Activated CD8-positive, alpha-beta memory T cell treated with anti-CD3 and anti-CD28 coated beads, Interleukin-2, amount 50 U/mL, for 24 hours (primary cell): ENCODE measurements around the gene MYO1D.
A peak's percentile ranks its signal among the peaks of the same experiment; 100 is the strongest.
"Not testable (repeated sequence)": the region's sequence is repeated elsewhere in the genome, so short reads cannot be mapped to it uniquely, and the experiment has no call there.

Experiments
- DNase-seq: peaks from one replicate; pipeline ENCODE4 v3.0.0-alpha.2; 2020; ENCODE audit errors: extremely low read depth

The MYO1D gene

DNA sequence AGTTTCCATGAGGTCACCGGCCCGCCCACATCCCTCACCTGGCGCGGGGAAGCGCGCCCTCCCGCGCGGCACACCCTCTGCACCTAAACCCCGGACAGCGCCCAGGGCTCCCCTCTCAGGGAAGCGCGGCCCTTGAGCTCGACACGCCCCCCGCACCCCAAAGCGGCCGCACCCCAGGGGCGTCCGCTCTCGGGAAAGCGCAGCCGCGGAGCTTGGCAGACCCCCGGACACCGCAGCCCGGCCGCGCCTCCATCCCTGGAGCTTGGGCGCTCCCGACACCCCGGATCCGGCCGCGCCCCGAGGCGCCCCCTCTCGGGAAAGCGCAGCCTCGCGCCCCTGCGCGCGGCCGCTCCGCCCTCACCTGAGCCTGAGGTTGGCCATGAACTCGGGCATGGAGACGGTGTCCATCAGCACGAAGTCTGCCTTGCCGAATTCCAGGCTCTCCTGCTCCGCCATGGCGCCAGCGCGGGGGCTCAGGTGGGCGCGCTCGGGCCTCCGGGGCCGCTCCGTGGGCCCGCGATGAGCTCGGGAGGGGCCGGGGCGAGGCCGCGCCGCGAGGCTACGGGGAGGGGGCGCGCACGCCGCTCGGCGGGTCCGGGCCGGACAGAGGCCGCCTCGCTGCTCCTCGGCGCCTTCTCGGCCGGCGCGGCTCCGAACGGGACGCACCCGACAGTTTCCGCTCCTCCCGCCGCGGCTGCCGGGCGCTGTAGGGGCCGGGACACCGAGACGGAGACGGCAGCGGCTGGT, at the start of gene MYO1D:
TSS of gene MYO1D (minus strand) at position 708 of the 747 bp plus-strand sequence. CDS start at position 456, 252 bp downstream.
- no peak for DNase-seq

DNA sequence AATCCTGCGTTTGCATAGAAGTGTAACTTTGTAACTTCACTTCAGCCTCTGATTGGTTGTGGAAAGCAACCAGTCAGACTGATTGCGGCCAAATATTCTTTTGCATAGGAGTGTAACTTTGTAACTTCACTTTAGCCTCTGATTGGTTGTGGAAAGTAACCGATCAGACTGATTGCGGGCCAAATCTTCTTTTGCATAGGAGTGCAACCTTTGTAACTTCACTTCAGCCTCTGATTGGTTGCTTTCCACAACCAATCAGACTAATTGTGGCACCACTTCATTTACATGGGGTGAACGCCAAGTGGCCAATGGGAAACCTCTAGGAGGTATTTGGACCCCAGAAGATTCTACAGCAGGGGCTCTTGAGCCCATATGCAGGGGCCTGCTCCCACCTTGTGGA, 49.3 kb upstream of the MYO1D start:
- DNase-seq: no peak

DNA sequence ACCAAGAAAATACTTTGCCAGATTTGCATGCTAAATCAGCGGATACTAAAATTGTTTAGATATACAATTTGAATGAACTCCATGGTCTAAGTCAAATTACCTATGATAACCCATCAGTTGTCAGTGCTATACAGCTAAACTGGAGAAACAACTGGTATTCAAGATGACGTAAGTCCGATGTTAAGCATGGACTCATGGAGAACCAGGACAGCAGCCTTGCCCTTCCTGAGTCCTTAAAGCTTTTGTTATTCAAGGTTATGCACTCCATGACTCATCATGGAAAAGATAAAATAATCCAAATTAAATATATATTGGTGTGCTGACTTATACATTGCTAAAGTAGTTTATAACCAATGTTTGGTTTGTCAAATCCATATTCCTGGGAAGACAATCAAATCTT, 47.0 kb upstream of the MYO1D start:
- DNase-seq: not testable (repeated sequence)

DNA sequence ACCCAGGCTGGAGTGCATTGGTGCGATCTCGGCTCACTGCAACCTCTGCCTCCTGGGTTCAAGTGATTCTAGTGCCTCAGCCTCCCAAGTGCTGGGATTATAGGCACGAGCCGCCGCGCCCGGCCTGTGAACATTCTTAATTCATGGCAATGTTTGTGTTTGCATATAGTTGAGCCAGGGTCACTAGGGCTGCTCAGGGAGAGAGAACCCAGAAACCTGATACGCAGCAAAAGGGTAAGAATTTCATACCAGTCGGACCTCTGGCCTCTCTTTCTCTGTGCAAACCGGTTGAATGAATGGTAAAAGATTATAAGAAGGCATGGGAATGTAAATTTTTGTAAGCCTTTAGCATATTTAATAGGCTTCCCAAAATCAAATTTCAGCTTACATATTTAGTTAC, 44.1 kb upstream of the MYO1D start:
- no peak for DNase-seq

DNA sequence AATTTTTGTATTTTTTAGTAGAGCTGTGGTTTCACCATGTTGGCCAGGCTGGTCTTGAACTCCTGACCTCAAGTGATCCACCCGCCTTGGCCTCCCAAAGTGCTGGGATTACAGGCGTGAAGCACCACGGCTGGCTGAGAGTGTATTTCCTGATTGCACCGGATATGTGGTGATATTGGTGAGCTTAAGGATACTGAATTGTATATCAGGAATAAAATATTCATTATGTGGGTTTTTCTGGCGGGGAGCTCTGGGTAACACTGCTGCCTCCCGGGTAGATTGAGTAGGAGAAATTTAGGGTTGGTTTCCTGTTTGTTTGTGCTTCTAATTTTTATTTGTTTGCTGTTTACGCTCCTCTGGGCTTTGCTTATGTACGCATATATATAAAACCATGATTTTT, 43.4 kb upstream of the MYO1D start:
- no peak for DNase-seq

DNA sequence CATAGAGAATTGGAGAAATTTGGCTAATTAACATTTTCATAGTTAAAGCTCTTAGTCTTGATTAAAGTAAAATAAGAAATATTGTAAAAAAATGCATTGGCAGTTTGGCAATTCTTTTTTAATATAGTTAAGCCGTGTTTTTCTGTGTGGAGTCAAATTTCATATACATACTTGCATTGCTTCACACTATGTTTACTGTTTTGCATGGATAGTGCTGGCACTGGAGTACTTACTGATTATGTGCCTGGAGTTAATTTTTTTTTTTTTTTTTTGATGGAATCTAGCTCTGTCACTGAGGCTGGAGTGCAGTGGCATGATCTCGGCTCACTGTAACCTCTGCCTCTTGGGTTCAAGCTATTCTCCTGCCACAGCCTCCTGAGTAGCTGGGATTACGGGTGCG, 43.0 kb upstream of the MYO1D start:
- not testable (repeated sequence) for DNase-seq

DNA sequence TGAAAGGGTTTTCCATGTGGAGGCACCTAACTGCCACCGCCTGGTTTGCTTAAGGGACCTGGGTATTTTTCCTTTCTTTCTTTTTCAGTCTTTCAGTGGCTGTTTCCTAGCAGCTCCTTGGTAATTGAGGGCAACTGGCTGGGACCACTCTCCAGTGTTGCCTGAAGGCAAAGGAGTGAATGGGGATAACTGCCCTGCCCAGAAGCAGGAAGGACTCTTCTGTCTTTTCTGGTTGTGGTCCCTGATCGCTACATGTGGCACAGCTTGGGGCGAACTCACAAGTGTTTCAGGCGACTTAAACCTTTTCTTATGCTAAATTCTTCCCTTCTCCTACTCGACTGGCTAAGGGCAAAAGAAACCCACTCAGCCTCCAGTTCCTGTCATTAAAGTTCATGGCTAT, 40.9 kb upstream of the MYO1D start:
- no peak for DNase-seq

DNA sequence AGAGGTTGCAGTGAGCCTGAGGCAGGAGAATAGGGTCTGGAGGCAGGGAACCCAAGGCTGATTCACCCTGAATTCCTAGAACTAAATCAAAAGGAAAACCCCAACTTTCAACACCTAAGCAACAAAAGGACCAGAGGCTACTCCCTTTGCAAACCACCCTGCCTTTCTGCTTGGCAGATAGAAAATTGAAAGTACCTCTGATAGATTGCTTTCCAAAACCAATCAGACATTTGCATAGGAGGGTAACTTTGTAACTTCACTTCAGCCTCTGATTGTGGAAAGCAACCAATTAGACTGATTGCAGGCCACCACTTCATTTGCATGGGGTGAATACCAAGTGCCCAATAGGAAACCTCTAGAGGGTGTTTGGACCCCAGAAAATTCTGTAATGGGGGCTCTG, 40.2 kb upstream of the MYO1D start:
- DNase-seq: no peak

DNA sequence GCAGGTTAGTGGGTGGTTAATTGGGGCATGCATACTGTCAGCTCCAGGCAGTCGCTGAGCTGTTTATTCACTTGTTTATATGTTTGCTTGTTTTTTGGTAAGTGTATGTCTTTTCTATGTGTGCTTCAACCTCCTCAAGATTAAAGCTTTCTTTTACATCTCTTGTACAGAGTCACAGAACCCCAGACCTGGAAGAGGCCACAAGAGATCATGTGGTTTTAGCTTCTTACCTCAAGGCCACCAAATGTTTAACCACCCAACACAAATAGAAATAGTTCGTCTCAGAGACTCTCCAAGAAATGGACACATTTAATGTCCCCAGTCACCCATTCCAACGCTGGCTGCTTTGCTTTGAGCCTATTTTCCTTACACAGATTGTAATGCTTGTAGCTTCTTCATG, 39.2 kb upstream of the MYO1D start:
- no peak for DNase-seq

DNA sequence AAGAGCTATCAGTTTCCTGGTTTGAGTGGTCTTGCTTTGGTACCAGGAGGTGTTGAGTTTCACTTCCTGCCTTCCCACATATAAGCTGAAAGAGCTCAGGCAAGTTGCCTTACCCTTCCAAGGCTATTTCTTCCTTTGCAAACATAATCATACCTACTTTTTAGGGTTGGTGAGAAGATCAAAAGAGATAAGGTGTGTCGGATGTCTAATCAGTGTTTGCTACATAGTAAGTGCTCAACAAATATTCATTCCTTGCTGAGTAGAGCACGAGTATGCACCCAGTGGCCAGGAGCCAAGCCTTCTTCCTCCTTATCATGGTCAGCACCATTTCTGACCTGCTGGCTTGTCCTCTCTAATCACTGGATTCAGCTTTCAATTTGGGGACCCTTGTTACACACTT, 38.3 kb upstream of the MYO1D start:
- no peak for DNase-seq

DNA sequence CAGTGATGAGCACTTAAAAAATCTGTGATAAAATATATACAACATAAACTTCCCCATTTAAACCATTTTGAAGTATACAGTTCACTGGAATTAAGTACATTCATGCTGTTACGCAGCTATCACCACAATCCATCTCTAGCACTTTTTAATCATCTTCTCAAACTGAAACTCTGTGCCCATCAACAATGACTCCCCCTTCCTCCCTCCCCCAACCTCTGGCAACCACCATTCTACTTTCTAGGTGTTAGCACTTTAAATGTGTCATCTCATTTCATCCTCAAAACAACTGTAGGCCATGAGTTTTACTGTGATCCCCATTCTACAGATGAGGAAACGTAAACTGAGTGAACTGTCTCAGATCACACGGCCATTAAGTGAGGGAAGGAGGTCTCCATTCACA, 37.3 kb upstream of the MYO1D start:
- no peak for DNase-seq

DNA sequence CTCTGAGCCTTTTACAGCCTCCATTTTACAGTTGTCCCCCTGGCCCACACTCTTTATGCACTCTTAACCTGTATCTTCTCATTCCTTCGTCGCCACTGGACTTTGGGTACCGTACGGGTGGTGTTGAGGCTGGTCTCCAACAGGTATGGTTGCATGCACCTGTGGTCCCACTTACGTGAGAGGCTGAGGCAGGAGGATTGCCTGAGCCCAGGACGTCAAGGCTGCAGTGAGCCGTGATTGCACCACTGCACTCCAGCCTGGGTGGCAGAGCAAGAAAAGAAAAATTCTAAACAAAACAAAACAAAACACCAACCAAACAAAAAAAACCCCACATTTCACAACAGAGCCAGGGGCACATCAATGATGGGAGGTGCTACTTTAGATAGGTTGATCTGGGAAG, 36.7 kb upstream of the MYO1D start:
- no peak for DNase-seq

DNA sequence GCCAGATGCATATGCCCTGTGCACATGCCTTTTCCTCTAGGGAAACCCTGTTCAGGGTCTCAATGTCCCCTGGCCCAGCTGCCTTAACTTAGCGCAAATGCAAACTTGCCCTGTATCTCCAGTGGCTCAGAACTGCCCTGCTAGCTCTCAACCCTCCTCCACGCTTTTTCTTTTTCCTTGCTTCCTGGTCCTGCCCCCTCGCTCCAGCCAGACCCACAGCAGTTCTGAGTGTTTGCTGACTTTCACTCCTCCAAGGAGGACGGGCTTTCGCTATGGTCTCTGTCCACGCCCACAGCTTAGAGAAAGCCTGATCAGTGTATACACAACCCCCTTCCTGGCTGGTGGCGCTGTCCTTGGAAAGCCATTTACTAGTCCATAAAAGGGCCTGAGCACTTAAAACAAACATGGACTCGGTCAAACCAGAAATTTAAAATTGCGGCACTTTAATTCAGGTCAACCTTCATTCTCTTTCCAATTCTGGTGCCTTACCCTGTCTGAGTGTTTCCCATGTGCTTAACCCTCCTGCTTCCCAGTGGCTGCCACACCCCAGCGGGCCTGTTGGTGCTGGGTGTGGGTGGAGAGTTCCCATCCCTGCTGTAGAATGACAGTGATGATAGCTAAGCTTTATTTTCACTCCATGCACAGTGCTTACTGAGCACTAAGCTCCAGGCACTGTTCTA, 35.4 kb upstream of the MYO1D start:
- no peak for DNase-seq

DNA sequence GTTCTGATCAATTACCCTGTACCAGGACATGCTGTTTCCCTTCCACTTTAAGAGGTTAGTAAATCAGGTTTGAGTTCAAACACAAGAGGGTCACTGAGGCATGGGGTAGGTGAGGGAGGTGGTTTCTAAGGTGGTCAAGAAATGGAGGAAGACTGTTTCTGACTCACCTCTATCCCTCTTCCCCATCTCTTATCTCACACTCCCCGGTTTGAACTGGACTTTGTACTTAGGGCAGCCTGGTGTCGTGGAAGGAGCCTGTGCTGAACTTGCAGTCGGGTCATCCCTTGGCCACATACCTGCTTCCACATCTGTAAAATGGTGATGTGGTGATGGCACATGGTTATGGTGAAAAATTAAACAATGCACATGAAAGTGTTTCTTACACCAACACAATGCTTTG, 33.8 kb upstream of the MYO1D start:
- DNase-seq: no peak

DNA sequence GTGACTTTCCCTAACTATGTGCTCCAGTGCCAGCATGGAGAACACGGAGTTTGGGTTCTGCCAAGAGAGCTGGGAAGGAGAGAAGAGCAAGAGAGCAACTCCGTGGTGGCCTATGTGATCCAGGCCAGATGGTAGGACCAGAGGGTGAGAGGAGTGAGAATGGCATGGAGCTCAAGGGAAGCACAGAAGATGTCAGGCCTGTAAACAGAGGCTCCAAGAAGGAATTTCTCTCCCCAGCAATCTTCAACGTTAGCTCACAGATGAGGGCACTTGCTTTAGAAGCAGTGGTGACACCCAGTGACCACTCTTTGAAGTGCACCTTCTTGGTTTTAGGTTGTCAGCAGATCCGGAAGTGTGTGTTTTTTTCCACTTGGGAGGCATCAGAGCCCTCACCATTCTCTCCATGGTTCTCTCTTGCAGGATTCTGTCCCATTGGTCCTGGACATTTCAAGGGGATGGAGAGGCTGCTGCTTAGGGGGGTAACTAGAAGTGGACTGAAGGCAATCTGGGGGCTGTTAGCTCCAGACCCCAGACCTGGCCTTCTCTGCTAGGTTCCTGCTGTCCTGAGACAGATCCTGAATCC, 33.0 kb upstream of the MYO1D start:
- peak; percentile 26 for DNase-seq

DNA sequence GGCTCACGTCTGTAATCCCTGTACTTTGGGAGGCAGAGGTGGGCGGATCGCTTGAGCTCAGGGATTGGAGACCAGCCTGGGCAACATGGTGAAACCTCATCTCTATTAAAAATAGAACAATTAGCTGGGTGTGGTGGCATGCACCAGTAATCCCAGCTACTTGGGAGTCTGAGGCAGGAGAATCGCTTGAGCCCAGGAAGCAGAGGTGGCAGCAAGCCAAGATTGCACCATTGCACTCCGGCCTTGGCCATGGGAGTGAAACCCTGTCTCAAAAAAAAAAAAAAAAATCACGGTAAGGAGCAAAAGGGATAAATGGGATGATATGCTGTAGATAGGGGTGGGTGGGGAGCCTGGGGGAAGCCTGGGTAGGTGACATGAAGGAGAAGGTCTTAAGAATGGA, 30.7 kb upstream of the MYO1D start:
- DNase-seq: no peak

DNA sequence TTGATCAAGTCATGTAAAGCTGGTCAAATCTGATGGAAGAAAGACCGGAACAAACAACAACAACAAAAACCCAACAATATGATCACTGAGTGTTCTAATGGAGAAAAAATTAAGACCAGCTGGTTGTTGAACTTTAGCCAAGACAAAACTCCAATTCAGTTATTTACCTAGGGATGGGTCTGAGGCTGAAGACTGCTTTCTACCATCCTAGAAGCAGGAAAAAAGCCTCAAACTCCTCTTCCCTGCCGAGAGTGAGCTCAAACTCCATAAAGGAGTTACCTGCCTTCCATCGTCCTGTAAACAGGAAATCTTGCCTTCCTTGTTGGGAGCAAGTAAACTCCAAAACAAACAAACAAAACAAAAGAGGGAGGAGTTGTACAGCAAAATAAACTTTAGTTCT, 28.0 kb upstream of the MYO1D start:
- no peak for DNase-seq

DNA sequence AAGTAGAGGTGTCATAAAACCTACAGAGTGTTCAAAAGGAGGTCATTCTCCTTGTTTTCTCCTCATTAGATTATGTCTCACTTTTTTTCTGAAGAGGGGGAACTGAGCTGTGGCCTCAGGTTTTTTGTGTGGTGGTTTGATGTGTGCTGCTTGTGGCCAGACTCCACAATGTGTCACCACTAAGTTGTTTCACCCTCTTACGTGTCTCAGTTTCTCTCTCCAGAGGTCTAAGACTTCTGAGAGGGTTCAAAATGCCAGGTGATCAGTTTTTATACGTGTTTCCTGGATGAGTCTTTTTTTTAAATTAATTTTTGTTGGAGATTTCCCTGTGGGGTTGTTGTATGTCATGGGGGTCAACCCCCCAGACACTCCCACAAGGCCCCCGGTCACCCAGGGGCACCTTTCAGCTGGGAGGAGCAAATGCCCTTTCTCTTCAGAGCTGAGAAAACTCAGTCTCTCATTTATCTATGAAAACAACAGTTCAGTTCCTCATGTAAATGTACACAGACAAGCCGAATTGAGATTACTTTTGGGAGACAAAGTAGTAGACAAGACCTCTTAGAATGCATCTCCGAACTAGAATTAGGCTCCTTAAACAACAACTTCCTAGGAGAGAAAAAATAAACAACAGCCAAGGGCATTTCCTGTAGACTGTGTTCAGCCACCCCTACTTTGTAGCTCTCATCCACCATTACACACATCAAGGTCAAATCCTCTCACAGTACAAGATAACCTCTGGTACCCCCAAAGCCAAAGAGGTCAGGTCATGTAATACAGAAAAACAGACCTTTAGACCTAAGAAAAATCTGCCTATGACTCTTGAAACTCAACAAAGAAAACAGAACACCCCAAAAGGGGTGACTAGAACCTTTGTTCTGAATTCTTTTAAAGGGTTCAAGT, 27.1 kb upstream of the MYO1D start:
- DNase-seq: no peak

DNA sequence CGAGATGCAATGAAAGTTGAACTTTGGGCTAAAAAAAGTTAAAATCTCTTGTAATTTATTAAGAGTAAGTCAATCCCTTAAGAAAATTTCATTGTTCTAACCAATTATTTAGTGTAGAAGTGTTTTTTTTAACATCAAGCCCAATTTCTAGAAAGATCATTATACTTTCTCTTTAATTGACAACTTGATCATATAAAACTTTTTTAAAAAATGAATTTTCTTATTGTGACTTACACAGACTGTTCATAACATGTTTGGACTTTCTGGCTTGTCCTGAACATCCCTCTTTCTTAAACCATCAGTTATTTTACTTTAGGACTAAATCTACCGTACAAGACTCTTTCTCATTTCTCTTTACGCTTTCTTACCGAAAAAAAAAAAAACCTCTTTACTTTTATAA, 24.8 kb upstream of the MYO1D start:
- DNase-seq: no peak

DNA sequence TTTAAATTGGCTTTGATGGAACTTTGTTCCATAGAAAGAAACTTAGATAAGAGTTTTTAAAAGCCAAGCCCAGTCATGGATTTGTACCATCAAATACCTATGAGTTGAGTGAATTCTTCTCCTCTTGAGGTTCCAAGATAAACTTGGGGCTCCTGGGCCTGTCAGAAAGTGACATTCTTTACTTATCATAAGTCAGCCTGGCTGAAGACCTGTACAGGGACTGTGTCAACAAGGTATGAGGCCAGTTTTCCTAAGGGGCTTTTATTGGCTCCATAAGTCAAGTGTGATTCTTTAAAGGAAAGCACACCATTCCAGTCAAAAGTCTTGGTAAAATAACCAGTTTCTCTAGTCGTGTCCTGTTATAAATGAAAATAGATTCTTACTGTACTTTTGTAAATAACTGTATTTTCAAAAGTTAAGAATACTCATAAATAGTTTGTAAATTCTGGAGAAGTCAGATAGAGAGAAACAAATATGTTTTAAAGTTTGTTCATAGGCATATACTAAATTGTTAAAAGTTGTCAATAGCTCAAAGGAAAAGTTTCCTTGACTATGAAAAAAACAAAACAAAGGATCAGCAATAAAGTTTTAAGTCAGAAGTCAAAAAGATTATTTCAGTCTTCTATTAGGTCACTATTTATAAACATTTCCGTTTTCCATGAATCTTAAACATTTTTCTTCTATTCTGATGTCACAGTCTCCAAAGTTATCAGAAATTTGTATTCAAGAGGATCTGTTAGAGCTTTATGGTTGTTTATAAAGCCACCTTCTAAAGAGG, 22.5 kb upstream of the MYO1D start:
- DNase-seq: no peak

DNA sequence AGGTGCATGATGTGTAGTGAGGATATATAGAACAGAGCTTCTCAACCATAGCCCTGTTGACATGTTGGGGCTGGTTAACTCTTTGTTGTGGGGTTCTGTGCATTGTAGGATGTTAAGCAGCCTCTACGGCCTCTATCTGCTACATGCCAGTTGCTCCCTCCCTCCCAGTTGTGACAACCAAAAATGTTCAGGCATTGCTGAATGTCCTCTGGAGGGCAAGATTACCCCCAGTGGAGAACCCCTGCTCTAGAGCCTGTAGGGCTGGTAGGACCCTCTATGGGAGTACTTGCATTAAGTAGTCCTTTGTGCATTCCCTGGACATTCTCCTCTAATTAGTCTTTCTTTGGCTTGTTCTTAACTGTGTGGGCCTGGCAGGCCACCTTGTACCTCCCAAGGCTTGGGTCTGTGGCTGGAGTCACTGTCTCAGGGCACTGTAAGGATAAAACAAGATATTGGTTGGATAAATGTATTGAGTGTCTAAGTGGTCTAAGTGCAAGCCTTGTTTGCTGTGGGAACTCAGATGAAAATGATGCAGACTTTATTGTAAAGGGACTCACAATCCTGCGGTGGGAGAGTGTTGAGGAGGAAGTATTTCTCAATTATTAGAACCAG, 19.8 kb upstream of the MYO1D start:
- DNase-seq: no peak
